T-cell (primary cell): ENCODE data around the gene ETV5. TPM values are rescaled to one million over a fixed set of nuclear protein-coding genes. Genes with fewer than 3 reads are reported as not detected.
"Not testable (repeated sequence)": the region's sequence is repeated elsewhere in the genome, so short reads cannot be mapped to it uniquely, and the experiment has no call there.

Experiments
- ATAC-seq, 4 experiments: fragments of 200-7000 bp in 3 of 4; fragments of 150-1000 bp in 1 of 4; cut with Tn5 transposase; replicated peaks in 1 of 4; 1 replicate in 3 of 4; 2 replicates in 1 of 4; pipeline ENCODE4 v1.10.0; 2021; ENCODE audit warnings: moderate library complexity in 3 of 4, mild to moderate bottlenecking in 2 of 4, moderate number of reproducible peaks in 1 of 4
- CTCF ChIA-PET, 2 donors: fragments of 300-600 bp; sonication (Branson Sonifier 250); formaldehyde crosslinking; loops; one replicate each; lab custom pipeline; 2022; ENCODE audit warnings: antibody characterized with exemption in 2 of 2; lab: Charles Lee
- POLR2A ChIA-PET, 2 donors: fragments of 300-600 bp; sonication (Branson Sonifier 250); formaldehyde crosslinking; loops; one replicate each; lab custom pipeline; 2022; ENCODE audit warnings: antibody characterized with exemption in 2 of 2; lab: Charles Lee
- DNase-seq, 35 experiments: peaks; one replicate each; pipeline versions ENCODE4 v3.0.0 to v3.0.0-alpha.2; 2013 to 2023
- H3K27ac ChIP-seq: one replicate; pipeline ENCODE4 v1.5.1; 2013; ENCODE audit warnings: low read length
- H3K27me3 ChIP-seq, 2 experiments: replicated peaks in 1 of 2; 1 replicate in 1 of 2; 2 replicates in 1 of 2; pipeline versions ENCODE4 v1.6.1 to v1.7.0; 2013; ENCODE audit warnings: low read length in 1 of 2, mixed read lengths in 1 of 2; ENCODE audit not compliant: control insufficient read depth in 2 of 2, insufficient read depth in 2 of 2; ENCODE audit errors: extremely low read depth in 1 of 2
- H3K36me3 ChIP-seq, 2 donors: 1 replicate in 1 of 2; 2 replicates in 1 of 2; pipeline versions ENCODE4 v1.6.1 to v1.7.0; 2013; ENCODE audit warnings: low read length in 1 of 2; ENCODE audit not compliant: control insufficient read depth in 2 of 2, insufficient read depth in 1 of 2; ENCODE audit errors: extremely low read depth in 1 of 2
- H3K4me1 ChIP-seq, 2 experiments: 1 replicate in 1 of 2; 2 replicates in 1 of 2; pipeline versions ENCODE4 v1.6.1 to v1.7.0; 2013; ENCODE audit warnings: low read length in 2 of 2, mixed read lengths in 1 of 2; ENCODE audit not compliant: insufficient read depth in 2 of 2, control insufficient read depth in 1 of 2; ENCODE audit errors: extremely low read depth in 1 of 2
- H3K4me3 ChIP-seq, 2 donors: 1 replicate in 1 of 2; 2 replicates in 1 of 2; pipeline versions ENCODE4 v1.5.1 to v1.7.0; 2013; ENCODE audit warnings: mild to moderate bottlenecking in 2 of 2, low read length in 1 of 2, moderate library complexity in 1 of 2; ENCODE audit not compliant: control insufficient read depth in 1 of 2; ENCODE audit errors: extremely low read depth in 1 of 2
- H3K9me3 ChIP-seq: 2 replicates; pipeline ENCODE4 v1.7.0; 2013
- H3K27ac Mint-ChIP-seq, 2 donors: one replicate each; pipeline ENCODE4 v1.8.0; 2020 to 2021; ENCODE audit warnings: mild to moderate bottlenecking in 2 of 2, mixed read lengths in 2 of 2
- H3K27me3 Mint-ChIP-seq, 2 donors: one replicate each; pipeline ENCODE4 v1.8.0; 2021 to 2022; ENCODE audit warnings: mixed read lengths in 2 of 2
- H3K36me3 Mint-ChIP-seq: one replicate; pipeline ENCODE4 v1.8.0; 2021; ENCODE audit warnings: mixed read lengths
- H3K4me1 Mint-ChIP-seq, 3 donors: one replicate each; pipeline ENCODE4 v1.8.0; 2020 to 2022; ENCODE audit warnings: mixed read lengths in 3 of 3, mild to moderate bottlenecking in 1 of 3
- H3K4me3 Mint-ChIP-seq, 3 donors: one replicate each; pipeline ENCODE4 v1.8.0; 2020 to 2022; ENCODE audit warnings: mild to moderate bottlenecking in 3 of 3, mixed read lengths in 3 of 3, moderate library complexity in 3 of 3
- H3K9me3 Mint-ChIP-seq, 3 donors: one replicate each; pipeline ENCODE4 v1.8.0; 2020 to 2022; ENCODE audit warnings: mixed read lengths in 3 of 3
- WGBS: methylation state at CpG from one replicate; pipeline ENCODE4 v1.1.5; 2013; ENCODE audit warnings: missing lambda C conversion rate; ENCODE audit not compliant: insufficient coverage; 5-methylcytosine and 5-hydroxymethylcytosine counted together
- total RNA-seq, 35 experiments: library from RNA in 6 of 35; stranded (reverse) in 6 of 35; fragments of 120-200 nt in 1 of 35; gene quantifications; one replicate each; pipeline versions ENCODE4 v1.2.1 to v1.2.4 and lab custom pipeline; 2013 to 2026

ETV5 gene
- total RNA-seq, 5 donors from 2014 or later (not counting 1 experiment from before 2014, with no cell fraction given) = 0.32 to 0.93 (median 0.36) TPM; not detected in 1

- DNase-seq (no peak), ATAC-seq (no peak)
- peaks cover 22 to 36% of the 10 kb centered on the region in 2 donors for H3K27me3 Mint-ChIP-seq
- peaks cover 0 to 5% of the 10 kb centered on the region in 2 experiments for H3K27me3 ChIP-seq
- H3K36me3 Mint-ChIP-seq = no peaks in the 10 kb centered on the region
- H3K27ac ChIP-seq = no peak overlapping the region
- ChIA-PET CTCF (no interaction called here), POLR2A (no interaction called here)
- no peak overlapping the region for H3K27ac Mint-ChIP-seq
- 83% methylated on average over 3 of the region's 3 CpGs for WGBS
- H3K4me1 Mint-ChIP-seq = no peaks in the 10 kb centered on the region
- H3K9me3 ChIP-seq = no peaks in the 10 kb centered on the region
- no peak overlapping the region for H3K4me3 Mint-ChIP-seq
- H3K9me3 Mint-ChIP-seq = peaks cover 0 to 9% (median 8%) of the 10 kb centered on the region in 3 donors
- H3K4me1 ChIP-seq = no peaks in the 10 kb centered on the region
- H3K36me3 ChIP-seq = no peaks in the 10 kb centered on the region
- H3K4me3 ChIP-seq = no peak overlapping the region
Observed at GRCh38 chr3:186042036-186042435, 66.9 kb downstream of the ETV5 start.

DNA sequence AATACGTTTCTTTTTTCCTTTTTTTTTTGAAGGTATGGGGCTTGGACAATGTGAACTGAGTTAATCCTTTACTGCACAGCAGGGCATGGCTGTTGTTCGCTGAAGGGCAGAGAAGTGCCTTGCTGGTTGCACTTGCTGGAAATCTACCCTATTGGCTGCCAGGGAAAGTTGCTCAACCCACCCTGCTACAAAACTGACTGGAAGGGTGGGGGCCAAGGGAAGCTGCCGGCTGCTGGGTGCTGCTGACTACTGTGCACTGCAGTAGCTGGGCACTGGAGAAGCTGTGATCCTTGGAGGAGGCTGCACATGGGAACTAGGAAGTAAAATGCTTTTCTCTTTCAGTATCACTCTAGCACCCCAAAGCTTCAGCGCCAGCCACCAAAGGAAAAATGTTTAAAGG, 70.5 kb downstream of the ETV5 start:
- H3K36me3 ChIP-seq = no peaks in the 10 kb centered on the region
- peaks cover 0 to 16% of the 10 kb centered on the region in 2 experiments for H3K27me3 ChIP-seq
- DNase-seq (no peak), ATAC-seq (no peak)
- H3K27ac Mint-ChIP-seq = no peak overlapping the region
- H3K27me3 Mint-ChIP-seq = peaks cover 19 to 21% of the 10 kb centered on the region in 2 donors
- no peaks in the 10 kb centered on the region for H3K36me3 Mint-ChIP-seq
- ChIA-PET POLR2A (no interaction called here), CTCF (interaction anchor here in 1 of 2 donors (0.6 kb wide), 1 partner anchor 9 kb away, joined by 3 read pairs; no protein-coding TSS in a partner anchor)
- no peaks in the 10 kb centered on the region for H3K4me1 ChIP-seq
- H3K4me3 Mint-ChIP-seq = no peak overlapping the region
- H3K9me3 ChIP-seq = no peaks in the 10 kb centered on the region
- no peak overlapping the region for H3K4me3 ChIP-seq
- peaks cover 0 to 9% (median 8%) of the 10 kb centered on the region in 3 donors for H3K9me3 Mint-ChIP-seq
- no CpG with 5 or more reads among the region's 4 CpGs for WGBS
- H3K4me1 Mint-ChIP-seq = no peaks in the 10 kb centered on the region
- no peak overlapping the region for H3K27ac ChIP-seq

DNA sequence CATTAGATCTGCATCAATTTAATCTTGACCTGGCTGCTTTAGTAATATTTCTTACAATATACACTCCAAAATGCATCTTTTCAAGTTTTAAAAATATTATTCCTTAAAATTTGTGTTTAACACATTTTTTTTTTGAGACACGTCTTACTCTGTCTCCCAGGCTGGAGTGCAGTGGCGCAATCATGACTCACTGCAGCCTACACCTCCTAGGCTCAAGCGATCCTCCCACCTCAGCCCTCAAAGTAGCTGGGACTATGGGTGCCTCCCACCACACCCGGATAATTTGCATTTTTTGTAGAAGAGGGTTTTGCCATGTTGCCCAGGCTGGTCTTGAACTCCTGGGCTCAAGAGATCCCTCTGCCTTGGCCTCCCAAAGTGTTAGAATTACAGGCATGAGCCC, 73.6 kb downstream of the ETV5 start:
- H3K9me3 Mint-ChIP-seq = peaks cover 0 to 9% (median 8%) of the 10 kb centered on the region in 3 donors
- H3K4me3 Mint-ChIP-seq = no peak overlapping the region
- WGBS = no CpG with 5 or more reads among the region's 4 CpGs
- H3K4me1 Mint-ChIP-seq = no peaks in the 10 kb centered on the region
- Histone ChIP-seq H3K27me3 (peaks cover 0 to 26% of the 10 kb centered on the region in 2 experiments), H3K27ac (no peak overlapping the region), H3K4me3 (no peak overlapping the region), H3K4me1 (no peaks in the 10 kb centered on the region), H3K9me3 (no peaks in the 10 kb centered on the region), H3K36me3 (no peaks in the 10 kb centered on the region)
- ATAC-seq (no peak), DNase-seq (no peak)
- no peaks in the 10 kb centered on the region for H3K36me3 Mint-ChIP-seq
- H3K27me3 Mint-ChIP-seq = peaks cover 10 to 24% of the 10 kb centered on the region in 2 donors
- ChIA-PET POLR2A (no interaction called here), CTCF (interaction anchor here in 1 of 2 donors (0.7 kb wide), 1 partner anchor 1584 kb away, joined by 3 read pairs; no protein-coding TSS in a partner anchor)
- H3K27ac Mint-ChIP-seq = no peak overlapping the region

DNA sequence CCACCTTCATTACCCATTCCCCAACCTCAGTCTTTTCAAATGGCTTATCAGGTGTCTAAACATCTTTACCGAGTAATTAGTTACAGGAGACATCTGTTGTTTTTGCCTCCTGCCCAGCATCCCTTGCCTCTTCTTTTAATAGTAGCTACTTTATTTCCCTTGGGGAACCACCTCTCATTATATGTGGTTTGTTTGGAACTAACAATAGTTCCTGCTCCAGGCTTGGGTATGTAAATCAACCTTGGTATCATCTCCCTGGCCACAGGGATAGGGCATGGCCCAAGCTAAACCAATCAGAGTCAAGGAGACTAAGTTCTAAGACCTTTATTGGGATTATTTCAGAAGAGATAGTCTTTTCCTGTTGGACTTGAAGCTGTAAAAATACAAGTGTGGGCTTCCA, 76.6 kb downstream of the ETV5 start:
- Histone ChIP-seq H3K4me3 (no peak overlapping the region), H3K27ac (no peak overlapping the region), H3K27me3 (peaks cover 0 to 21% of the 10 kb centered on the region in 2 experiments), H3K4me1 (no peaks in the 10 kb centered on the region), H3K36me3 (no peaks in the 10 kb centered on the region), H3K9me3 (no peaks in the 10 kb centered on the region)
- Mint-ChIP-seq H3K27me3 (peaks cover 5 to 23% of the 10 kb centered on the region in 2 donors), H3K36me3 (no peaks in the 10 kb centered on the region), H3K27ac (no peak overlapping the region), H3K9me3 (no peaks in the 10 kb centered on the region), H3K4me1 (no peaks in the 10 kb centered on the region), H3K4me3 (no peak overlapping the region)
- POLR2A ChIA-PET = no interaction called here
- WGBS = no CpG with 5 or more reads among the region's 1 CpG
- CTCF ChIA-PET = no interaction called here
- DNase-seq (no peak), ATAC-seq (no peak)

- H3K27me3 ChIP-seq, H3K4me3 ChIP-seq, H3K9me3 Mint-ChIP-seq, H3K27ac ChIP-seq, H3K4me1 Mint-ChIP-seq, H3K27ac Mint-ChIP-seq, CTCF ChIA-PET, H3K9me3 ChIP-seq, H3K36me3 ChIP-seq, H3K4me3 Mint-ChIP-seq, H3K4me1 ChIP-seq, H3K36me3 Mint-ChIP-seq, DNase-seq, ATAC-seq: not testable (repeated sequence)
- WGBS = no CpG with 5 or more reads among the region's 5 CpGs
- POLR2A ChIA-PET = interaction anchor here in 1 of 2 donors (0.8 kb wide), 1 partner anchor 12 kb away, joined by 5 read pairs; no protein-coding TSS in a partner anchor
- peaks cover 5 to 16% of the 10 kb centered on the region in 2 donors for H3K27me3 Mint-ChIP-seq
Observed at GRCh38 chr3:186025993-186026392, 82.9 kb downstream of the ETV5 start.

DNA sequence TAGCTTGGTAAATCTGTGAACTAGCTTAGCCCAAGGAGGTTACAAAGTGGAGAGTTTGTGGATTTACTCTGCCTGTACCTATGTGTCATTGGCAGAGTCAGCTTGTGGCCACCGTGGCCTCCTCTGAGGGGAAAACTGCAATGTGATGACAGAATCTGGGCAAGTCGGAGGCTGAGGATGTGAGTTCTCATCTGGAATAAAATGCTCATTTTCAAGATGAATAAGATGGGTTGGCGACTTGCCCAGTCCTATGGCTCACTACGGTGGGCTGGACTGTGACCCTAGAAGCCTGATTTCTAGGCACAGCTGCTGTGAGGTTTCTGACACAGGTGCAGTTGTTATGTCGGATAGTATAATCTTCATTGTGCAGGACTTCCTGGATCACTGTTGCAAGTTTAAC, 83.7 kb downstream of the ETV5 start:
- Mint-ChIP-seq H3K4me3 (no peak overlapping the region), H3K4me1 (no peaks in the 10 kb centered on the region), H3K27ac (no peak overlapping the region), H3K36me3 (no peaks in the 10 kb centered on the region), H3K9me3 (no peaks in the 10 kb centered on the region), H3K27me3 (peaks cover 5 to 12% of the 10 kb centered on the region in 2 donors)
- WGBS = 4% methylated on average over 4 of the region's 5 CpGs
- no peak for DNase-seq
- Histone ChIP-seq H3K27ac (no peak overlapping the region), H3K9me3 (no peaks in the 10 kb centered on the region), H3K27me3 (no peaks in the 10 kb centered on the region), H3K4me3 (no peak overlapping the region), H3K4me1 (no peaks in the 10 kb centered on the region), H3K36me3 (no peaks in the 10 kb centered on the region)
- POLR2A ChIA-PET = no interaction called here
- CTCF ChIA-PET = interaction anchor here in 1 of 2 donors (0.9 kb wide), 1 partner anchor 57 kb away, joined by 3 read pairs; no protein-coding TSS in a partner anchor
- no peak for ATAC-seq
